Stimulated activated CD8-positive, alpha-beta memory T cell treated with anti-CD3 and anti-CD28 coated beads, Interleukin-7, amount 100 ng/mL, for 48 hours (primary cell): ENCODE measurements around the gene EFHC1.

ENCODE experiments used
- DNase-seq, 2 donors: peaks; one replicate each; pipeline ENCODE4 v3.0.0-alpha.2; 2020; ENCODE audit warnings: low read depth in 1 of 2; ENCODE audit errors: extremely low read depth in 1 of 2

EFHC1 gene

DNA sequence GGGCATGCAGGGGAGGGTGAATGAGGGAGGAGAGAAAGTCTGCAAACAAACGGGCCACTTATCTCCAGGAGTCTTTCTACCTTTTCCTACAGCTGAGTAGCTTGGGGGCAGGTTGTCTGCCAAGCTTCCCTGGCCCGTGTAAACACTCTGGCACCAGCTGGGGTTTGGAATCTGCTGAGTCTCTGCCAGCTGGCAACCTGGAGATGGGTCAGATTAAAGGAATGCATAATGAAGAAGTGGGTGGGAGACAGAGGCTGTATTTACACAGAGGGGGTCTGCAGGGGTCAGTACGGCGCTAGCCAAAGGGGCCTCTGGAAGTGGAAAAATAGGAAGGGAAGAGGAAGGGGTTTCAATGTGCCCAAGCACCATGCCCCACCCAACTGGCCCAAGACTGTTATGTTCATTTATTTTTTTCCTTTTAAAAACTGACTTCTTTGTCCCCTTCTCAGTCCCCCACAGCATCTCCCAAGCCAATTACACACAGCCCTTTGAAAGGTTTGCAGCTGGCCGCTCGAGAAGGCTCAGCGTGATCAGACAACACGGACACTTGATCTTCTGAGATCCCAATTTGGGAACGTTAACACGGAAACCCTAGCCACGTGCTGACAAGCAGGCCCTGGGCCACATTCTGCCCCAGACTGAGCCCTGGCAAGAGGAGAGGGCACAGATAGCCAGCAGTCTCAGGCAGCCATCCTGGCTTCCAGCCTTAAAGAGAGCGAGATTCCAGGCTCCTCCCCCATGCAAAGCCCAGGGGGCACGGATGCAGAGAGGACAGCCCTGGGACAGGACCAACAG, 131.5 kb downstream of the EFHC1 start:
- no peak for DNase-seq

- no peak for DNase-seq
Measured at GRCh38 chr6:52552278-52552643, 132.1 kb downstream of the EFHC1 start.

- DNase-seq: no peak
Measured at GRCh38 chr6:52553158-52553557, 133.0 kb downstream of the EFHC1 start.

DNA sequence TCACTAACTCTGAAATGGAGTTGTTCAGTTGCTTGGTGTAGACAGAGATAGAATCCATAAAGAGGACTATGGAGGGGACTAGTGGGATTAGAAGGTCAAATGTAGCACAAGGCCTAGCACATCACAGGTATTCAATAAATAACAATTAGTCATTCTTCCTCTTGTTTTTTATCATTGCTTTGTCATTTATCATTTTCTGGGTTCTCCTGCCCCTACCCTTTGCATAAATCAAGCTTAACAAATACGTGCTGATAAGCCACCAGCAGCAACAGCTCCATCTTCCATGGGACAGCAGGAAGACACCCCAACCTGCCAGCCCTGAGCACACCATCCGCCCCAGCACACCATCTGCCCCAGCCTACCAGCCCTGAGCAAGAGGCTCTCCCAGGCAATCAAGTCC, 133.6 kb downstream of the EFHC1 start:
- no peak for DNase-seq

DNA sequence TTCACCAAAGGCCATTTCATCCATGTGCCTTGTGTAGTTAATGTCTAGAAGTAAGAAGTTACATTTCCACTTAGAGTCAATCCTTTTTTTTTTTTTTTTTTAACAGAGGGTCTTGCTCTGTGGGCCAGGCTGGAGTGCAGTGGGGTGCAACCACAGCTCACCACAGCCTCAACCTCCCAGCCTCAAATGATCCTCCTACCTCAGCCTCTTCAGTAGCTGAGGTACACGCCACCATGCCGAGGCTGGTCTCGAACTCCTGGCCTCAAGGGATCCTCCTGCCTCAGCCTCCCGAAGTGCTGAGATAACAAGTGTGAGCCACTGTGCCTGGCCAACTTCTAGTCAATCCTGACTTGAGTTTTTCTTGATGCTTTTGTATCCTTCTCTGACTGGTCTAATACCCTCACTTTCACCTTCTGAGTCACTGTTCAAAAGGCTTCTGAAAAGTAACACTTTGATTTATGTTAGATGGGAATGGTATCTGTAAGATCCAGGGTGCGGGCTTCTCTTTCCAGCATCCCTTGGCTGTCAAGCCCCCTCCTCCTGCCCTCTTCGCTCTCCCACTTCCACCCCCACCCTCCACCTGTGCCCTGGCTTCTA, 134.6 kb downstream of the EFHC1 start:
- no peak for DNase-seq

DNA sequence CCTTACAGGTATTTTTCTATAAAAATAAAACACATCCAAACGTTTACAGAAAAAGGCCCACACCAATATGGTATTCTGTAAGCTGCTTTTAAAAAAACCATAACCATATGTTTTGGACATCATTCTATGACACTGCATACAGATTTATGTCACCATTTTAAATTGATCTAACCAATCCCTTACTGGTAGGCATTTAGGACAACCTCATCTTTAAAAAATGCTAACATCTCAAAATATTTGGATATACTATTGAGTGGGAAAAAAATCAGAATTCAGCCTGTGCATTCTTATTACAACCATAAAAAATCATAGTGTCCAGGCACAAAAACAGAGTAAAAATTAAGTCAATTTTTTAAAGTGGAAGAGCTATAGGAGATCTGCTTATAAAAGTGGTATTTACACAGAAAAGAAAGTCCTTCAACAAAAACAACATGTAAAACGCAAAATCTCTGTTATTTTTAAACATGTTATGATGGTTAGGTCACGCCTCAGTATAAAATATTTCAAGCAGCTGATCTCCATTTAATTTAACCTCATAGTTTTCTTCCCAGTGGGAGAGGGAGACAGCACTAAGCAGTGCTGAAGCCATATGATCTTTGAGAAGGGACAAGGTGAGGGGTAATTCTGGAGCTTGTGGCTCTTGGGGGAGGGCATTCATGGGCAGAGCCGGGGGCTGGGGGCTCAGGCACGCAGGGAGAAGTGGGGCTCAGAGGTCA, 135.5 kb downstream of the EFHC1 start:
- DNase-seq: no peak

DNA sequence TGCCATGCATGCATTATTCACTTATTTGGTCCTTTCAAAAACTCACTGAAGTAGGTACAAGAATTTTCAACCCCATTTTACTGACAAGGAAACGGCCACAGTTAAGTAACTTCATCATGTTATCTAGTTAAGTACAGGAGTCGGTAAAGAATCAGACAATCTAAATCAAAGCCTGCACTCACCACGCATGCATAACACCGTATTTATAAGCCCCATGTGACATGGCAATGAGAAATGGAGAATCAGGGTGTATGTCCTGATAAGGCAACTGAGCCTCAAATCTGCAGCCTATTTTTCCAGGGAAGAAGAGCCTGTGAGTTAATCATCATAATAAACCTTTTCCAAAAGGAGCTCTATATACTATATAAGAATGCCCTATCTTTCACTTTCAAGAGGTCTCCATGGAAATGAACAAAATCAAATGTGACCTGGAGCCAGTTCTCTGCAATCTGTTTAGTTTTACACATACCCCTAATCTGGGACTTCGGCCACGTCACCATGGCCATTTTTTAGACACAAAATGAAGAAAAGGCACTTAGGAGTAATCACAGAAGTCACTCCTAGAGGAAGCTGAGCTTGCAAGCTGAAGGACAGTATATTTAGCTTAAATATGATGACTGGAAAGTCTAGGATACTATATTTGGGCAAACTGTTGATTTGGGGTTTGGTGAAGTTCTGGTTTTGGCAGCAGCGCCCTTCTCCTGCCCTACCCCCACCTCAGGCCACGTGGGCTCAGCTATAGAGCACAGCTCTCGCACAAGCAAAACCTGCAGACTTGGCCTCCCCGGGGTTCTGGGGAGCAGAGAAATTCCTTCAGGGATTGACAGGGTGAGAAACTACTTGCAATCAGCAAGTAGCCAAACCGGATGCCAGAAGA, 137.5 kb downstream of the EFHC1 start:
- no peak for DNase-seq

GRCh38 chr6:52558266-52559000, 138.3 kb downstream of the EFHC1 start:
- DNase-seq: no peak

DNA sequence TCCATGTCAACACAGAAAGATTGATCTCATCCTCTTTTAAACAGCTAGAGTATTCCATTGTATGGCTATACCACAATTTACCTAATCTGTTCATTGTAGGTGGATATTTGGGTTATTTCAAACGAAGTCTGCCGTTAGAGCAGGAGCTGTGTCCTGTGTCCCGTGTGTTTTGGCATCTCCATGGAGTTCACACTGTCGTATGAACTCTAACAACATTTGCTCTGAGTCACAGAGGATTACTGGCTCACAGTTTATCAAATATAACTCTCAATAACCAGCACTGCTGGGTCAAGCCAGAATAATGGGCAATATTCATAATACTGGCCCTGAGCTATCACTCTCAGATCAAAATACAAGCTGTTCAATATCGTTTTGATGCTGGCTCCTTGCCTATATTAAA, 140.3 kb downstream of the EFHC1 start:
- no peak for DNase-seq

DNA sequence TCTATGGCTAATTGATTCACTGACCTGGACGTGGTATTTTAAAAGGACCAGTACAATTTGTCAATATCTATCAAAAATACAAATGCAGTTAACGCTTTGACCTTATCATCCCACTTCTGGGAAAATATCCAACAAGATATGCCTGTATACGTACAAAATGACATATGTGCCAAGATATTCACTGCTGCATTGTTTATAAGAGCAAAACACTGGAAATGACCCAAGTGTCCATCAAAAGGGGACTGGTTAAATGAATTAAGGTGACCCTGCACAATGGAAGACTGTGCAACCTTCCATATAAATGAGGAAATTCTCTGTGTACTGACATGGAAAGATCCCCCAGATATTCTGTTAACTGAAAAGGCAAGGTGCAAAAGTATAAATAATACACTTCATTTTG, 142.8 kb downstream of the EFHC1 start:
- DNase-seq: no peak

- DNase-seq: no peak
Measured at GRCh38 chr6:52564856-52565255, 144.7 kb downstream of the EFHC1 start.

GRCh38 chr6:52566201-52566600, 146.1 kb downstream of the EFHC1 start:
- no peak for DNase-seq

DNA sequence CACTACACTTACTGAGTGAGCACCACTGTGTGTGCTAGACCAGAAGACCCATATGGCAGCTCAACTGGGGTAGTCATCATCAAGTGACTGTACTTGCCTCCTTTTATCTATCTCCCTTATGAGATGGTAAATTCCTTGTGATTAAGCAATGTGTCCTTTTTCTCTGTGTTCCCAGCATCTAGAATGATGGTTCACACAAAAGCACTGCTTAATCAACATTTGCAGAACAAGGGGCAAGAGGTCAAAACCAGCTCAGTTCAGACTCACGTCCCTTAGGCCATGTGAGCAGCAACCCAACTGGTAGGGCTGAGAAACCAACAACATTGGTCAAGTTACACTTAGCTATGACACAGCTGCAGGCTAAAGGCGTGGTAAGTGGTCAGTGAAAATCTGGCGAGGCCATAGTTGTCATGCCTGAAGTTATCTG, 146.7 kb downstream of the EFHC1 start:
- no peak for DNase-seq

DNA sequence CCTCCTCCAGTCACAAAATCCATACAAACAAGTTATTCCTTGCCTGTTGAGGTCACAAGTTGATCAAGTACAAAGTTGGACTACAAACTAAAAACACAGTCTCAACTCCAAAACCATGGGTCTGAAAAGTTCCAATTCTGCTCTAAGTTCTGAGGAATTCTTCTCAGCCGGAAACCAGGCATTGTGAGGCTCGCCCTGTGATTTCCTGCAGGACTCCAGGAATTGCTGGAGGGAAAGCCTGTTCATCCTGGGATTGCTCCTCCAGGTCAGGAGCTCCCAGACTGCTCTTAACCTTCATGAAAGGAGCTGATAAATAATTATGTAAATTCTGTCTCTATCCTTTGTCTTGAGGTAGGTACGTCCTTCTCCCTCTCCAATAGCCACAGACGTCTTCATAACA, 148.2 kb downstream of the EFHC1 start:
- DNase-seq: no peak

- DNase-seq: no peak
Measured at GRCh38 chr6:52570291-52570700, 150.2 kb downstream of the EFHC1 start.

DNA sequence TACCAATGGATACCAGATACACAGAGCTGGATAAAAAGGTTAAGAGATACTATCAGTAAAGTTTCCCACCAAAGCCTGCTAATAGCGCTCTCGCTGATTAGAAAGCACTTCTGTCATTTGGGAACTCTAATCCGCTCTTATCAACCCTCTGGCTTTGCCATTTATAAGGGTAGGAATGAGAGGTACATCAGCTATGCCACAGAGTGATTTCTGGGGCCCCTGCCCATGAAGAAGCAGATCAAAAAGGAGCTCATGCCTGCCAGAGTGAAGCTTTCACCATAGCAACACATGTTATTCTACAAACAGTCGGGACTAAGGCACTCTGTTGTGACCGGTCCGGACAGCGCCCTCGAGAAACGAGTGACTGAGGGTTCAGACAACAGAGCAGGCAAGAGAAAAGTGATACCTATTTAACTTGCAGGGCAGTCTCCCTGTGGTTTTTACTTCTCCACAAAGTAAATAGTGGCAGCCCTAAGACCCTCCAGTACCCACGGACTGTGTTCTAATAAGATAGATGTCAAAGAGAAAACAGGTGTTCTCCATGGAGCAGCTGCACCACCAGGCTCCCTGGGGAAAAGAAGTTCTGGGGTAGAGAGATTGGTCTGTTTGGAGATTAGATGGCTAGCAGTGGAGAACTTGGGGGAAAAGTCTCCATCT, 151.1 kb downstream of the EFHC1 start:
- DNase-seq: no peak

- no peak for DNase-seq
Measured at GRCh38 chr6:52572536-52572935, 152.4 kb downstream of the EFHC1 start.

GRCh38 chr6:52573295-52573694, 153.2 kb downstream of the EFHC1 start:
- DNase-seq: no peak
